Endothelial cell of umbilical vein (primary cell): ENCODE results near the gene HDAC3.

Experiments
- CTCF ChIP-seq, 2 donors: IDR thresholded peaks; 1 replicate in 1 of 2; 2 replicates in 1 of 2; pipeline ENCODE4 v1.5.1; 2011; ENCODE audit warnings: low read length in 2 of 2, mild to moderate bottlenecking in 2 of 2, moderate library complexity in 2 of 2, control low read depth in 1 of 2, inconsistent platforms in 1 of 2, low read depth in 1 of 2; ENCODE audit not compliant: insufficient read depth in 1 of 2; ENCODE audit errors: extremely low read depth in 1 of 2
- EZH2 ChIP-seq: IDR thresholded peaks from 2 replicates; pipeline ENCODE4 v1.6.1; 2012; ENCODE audit warnings: borderline replicate concordance, low read depth, mild to moderate bottlenecking, moderate library complexity, low read length, inconsistent platforms; ENCODE audit not compliant: severe bottlenecking
- MAX ChIP-seq: IDR thresholded peaks from 2 replicates; pipeline ENCODE4 v1.6.1; 2011; ENCODE audit not compliant: insufficient read depth, insufficient read length
- MYC ChIP-seq: IDR thresholded peaks from one replicate; pipeline ENCODE4 v1.6.1; 2011; ENCODE audit warnings: mild to moderate bottlenecking, low read depth, low read length
- POLR2A ChIP-seq: IDR thresholded peaks from 2 replicates; pipeline ENCODE4 v1.6.1; 2012; ENCODE audit warnings: low read depth, mild to moderate bottlenecking, control low read depth, low read length
- POLR2AphosphoS5 ChIP-seq: IDR thresholded peaks from 2 replicates; pipeline ENCODE4 v1.6.1; 2012; ENCODE audit warnings: low read depth, mild to moderate bottlenecking, control low read depth, low read length, moderate library complexity; ENCODE audit not compliant: insufficient read depth

- no peak for TF ChIP-seq POLR2A
- TF ChIP-seq EZH2 = no peak
- no peak for TF ChIP-seq CTCF (IDR thresholded peaks at IDR 0.05; ENCODE audit: extremely low read depth in 1 of 2, insufficient read depth in 1 of 2, low read depth in 1 of 2, low read length in 2 of 2)
- no peak for TF ChIP-seq POLR2AphosphoS5
- TF ChIP-seq MAX = no peak
- no peak for TF ChIP-seq MYC
Measured at GRCh38 chr5:141608557-141608956, 28.1 kb downstream of the HDAC3 start.
